H1 (cell line): ENCODE measurements around the gene STARD3. TPM values are rescaled to one million over a fixed set of nuclear protein-coding genes. Genes with fewer than 3 reads are reported as not detected.

Experiments used
- CTCF ChIA-PET: fragments of 300-600 bp; sonication (Branson Sonifier 250); formaldehyde crosslinking; loops from one replicate; lab custom pipeline; 2021; ENCODE audit not compliant: partially characterized antibody; lab: Charles Lee
- POLR2A ChIA-PET: fragments of 300-600 bp; sonication (Branson Sonifier 250); formaldehyde crosslinking; loops from one replicate; lab custom pipeline; 2021; ENCODE audit warnings: inconsistent platforms; ENCODE audit not compliant: partially characterized antibody; lab: Charles Lee
- DNase-seq, 2 experiments: peaks; one replicate each; pipeline versions ENCODE4 v3.0.0 to v3.0.0-alpha.2; 2010 to 2022; ENCODE audit warnings: low spot score in 2 of 2, low read depth in 1 of 2, mixed read lengths in 1 of 2
- FAIRE-seq: peaks from 2 replicates; lab custom pipeline; 2011; peaks lifted over from hg19 to GRCh38; lab: Jason Lieb, UNC
- H2AFZ ChIP-seq: 2 replicates; pipeline ENCODE4 v1.8.1; 2012; ENCODE audit warnings: low read length, inconsistent platforms
- H2AK5ac ChIP-seq: 2 replicates; pipeline ENCODE4 v1.6.1; 2013; ENCODE audit warnings: low read depth, low read length
- H2BK120ac ChIP-seq: replicated peaks from 2 replicates; pipeline ENCODE3; 2013; ENCODE audit warnings: low read depth, low read length, inconsistent platforms
- H2BK12ac ChIP-seq: 2 replicates; pipeline ENCODE4 v1.6.1; 2013; ENCODE audit warnings: low read depth, low read length
- H2BK15ac ChIP-seq: 2 replicates; pipeline ENCODE4 v1.6.1; 2013; ENCODE audit warnings: low read length
- H2BK20ac ChIP-seq: 2 replicates; pipeline ENCODE4 v1.6.1; 2013; ENCODE audit warnings: low read length
- H2BK5ac ChIP-seq: 2 replicates; pipeline ENCODE4 v1.6.1; 2013; ENCODE audit warnings: low read depth, low read length
- H3K14ac ChIP-seq: 2 replicates; pipeline ENCODE4 v1.6.1; 2013; ENCODE audit warnings: inconsistent platforms; ENCODE audit not compliant: insufficient read length
- H3K18ac ChIP-seq: 2 replicates; pipeline ENCODE4 v1.6.1; 2013; ENCODE audit warnings: low read length; ENCODE audit errors: extremely low read depth
- H3K23ac ChIP-seq: 2 replicates; pipeline ENCODE4 v1.6.1; 2013; ENCODE audit warnings: inconsistent platforms; ENCODE audit not compliant: insufficient read length
- H3K23me2 ChIP-seq: 2 replicates; pipeline ENCODE4 v1.6.1; 2013; ENCODE audit warnings: low read depth, low read length
- H3K27ac ChIP-seq: 2 replicates; pipeline ENCODE4 v1.6.1; 2011; ENCODE audit warnings: low read depth, low read length, inconsistent platforms
- H3K27me3 ChIP-seq, 4 experiments: replicated peaks in 1 of 4; 1 replicate in 1 of 4; 2 replicates in 3 of 4; pipeline versions ENCODE4 v1.6.1 to v1.8.1; 2011 to 2013; ENCODE audit warnings: low read length in 3 of 4, mild to moderate bottlenecking in 3 of 4, inconsistent platforms in 2 of 4, mixed read lengths in 2 of 4, moderate library complexity in 1 of 4; ENCODE audit not compliant: control insufficient read depth in 3 of 4, insufficient read depth in 3 of 4; ENCODE audit errors: extremely low read depth in 1 of 4
- H3K36me3 ChIP-seq, 4 experiments: 2 replicates each; pipeline versions ENCODE4 v1.6.1 to v1.8.1; 2011 to 2013; ENCODE audit warnings: mild to moderate bottlenecking in 4 of 4, low read length in 3 of 4, moderate library complexity in 2 of 4, control low read depth in 1 of 4, inconsistent platforms in 1 of 4; ENCODE audit not compliant: insufficient read depth in 4 of 4, control insufficient read depth in 2 of 4
- H3K4ac ChIP-seq: replicated peaks from 2 replicates; pipeline ENCODE3; 2013; ENCODE audit warnings: low read length, low read depth, mixed read lengths, inconsistent platforms; ENCODE audit not compliant: insufficient read length
- H3K4me1 ChIP-seq, 4 experiments: replicated peaks in 1 of 4; 1 replicate in 1 of 4; 2 replicates in 3 of 4; pipeline versions ENCODE4 v1.6.1 to v1.8.1; 2011 to 2013; ENCODE audit warnings: low read length in 3 of 4, inconsistent platforms in 2 of 4, mixed read lengths in 1 of 4; ENCODE audit not compliant: insufficient read depth in 4 of 4, control insufficient read depth in 3 of 4
- H3K4me2 ChIP-seq, 2 experiments: 2 replicates each; pipeline versions ENCODE4 v1.6.1 to v1.8.1; 2011 to 2013; ENCODE audit warnings: low read depth in 2 of 2, low read length in 2 of 2, control low read depth in 1 of 2, inconsistent platforms in 1 of 2, mild to moderate bottlenecking in 1 of 2; ENCODE audit not compliant: insufficient read depth in 1 of 2
- H3K4me3 ChIP-seq, 4 experiments: fragments of 200-600, 300-600 bp in 1 of 4; sonication (generic), shearing (Covaris generic), sonication (Bioruptor Twin) in 1 of 4; 2 replicates each; pipeline versions ENCODE4 v1.5.1 to v1.8.1; 2011 to 2016; ENCODE audit warnings: low read length in 4 of 4, low read depth in 3 of 4, control low read depth in 2 of 4, inconsistent platforms in 2 of 4, mild to moderate bottlenecking in 2 of 4, mixed read lengths in 1 of 4, moderate library complexity in 1 of 4; ENCODE audit not compliant: insufficient read depth in 2 of 4; ENCODE audit errors: extremely low read depth in 1 of 4
- H3K56ac ChIP-seq: replicated peaks from 2 replicates; pipeline ENCODE3; 2013; ENCODE audit warnings: low read depth, mild to moderate bottlenecking, mixed read lengths, low read length, inconsistent platforms; ENCODE audit not compliant: insufficient read length
- H3K79me1 ChIP-seq: 2 replicates; pipeline ENCODE4 v1.6.1; 2013; ENCODE audit warnings: low read depth, low read length, control low read depth
- H3K79me2 ChIP-seq, 2 experiments: 2 replicates each; pipeline versions ENCODE4 v1.6.1 to v1.8.1; 2012 to 2013; ENCODE audit warnings: low read length in 2 of 2, mild to moderate bottlenecking in 2 of 2, inconsistent platforms in 1 of 2; ENCODE audit not compliant: insufficient read depth in 2 of 2, control insufficient read depth in 1 of 2
- H3K9ac ChIP-seq, 4 experiments: replicated peaks in 1 of 4; 1 replicate in 1 of 4; 2 replicates in 3 of 4; pipeline versions ENCODE4 v1.6.1 to v1.8.1; 2011 to 2013; ENCODE audit warnings: low read depth in 3 of 4, low read length in 3 of 4, control low read depth in 2 of 4, mild to moderate bottlenecking in 2 of 4, moderate library complexity in 2 of 4, inconsistent platforms in 1 of 4; ENCODE audit errors: extremely low read depth in 1 of 4
- H3K9me3 ChIP-seq, 2 experiments: 2 replicates each; pipeline versions ENCODE4 v1.6.1 to v1.8.1; 2012 to 2013; ENCODE audit warnings: mild to moderate bottlenecking in 2 of 2, moderate library complexity in 2 of 2, control low read depth in 1 of 2, inconsistent platforms in 1 of 2, low read depth in 1 of 2, low read length in 1 of 2, mixed read lengths in 1 of 2; ENCODE audit not compliant: insufficient read depth in 2 of 2
- H4K20me1 ChIP-seq, 2 experiments: replicated peaks in 1 of 2; 2 replicates each; pipeline versions ENCODE3 to v1.8.1; 2011 to 2013; ENCODE audit warnings: inconsistent platforms in 2 of 2, low read length in 2 of 2, mild to moderate bottlenecking in 1 of 2; ENCODE audit not compliant: insufficient read depth in 2 of 2, control insufficient read depth in 1 of 2
- H4K5ac ChIP-seq: 2 replicates; pipeline ENCODE4 v1.6.1; 2013; ENCODE audit warnings: low read length, low read depth, mixed read lengths, inconsistent platforms; ENCODE audit not compliant: insufficient read length
- H4K8ac ChIP-seq: 2 replicates; pipeline ENCODE4 v1.8.0; 2013; ENCODE audit warnings: mild to moderate bottlenecking, moderate library complexity, low read length, inconsistent platforms; ENCODE audit not compliant: insufficient read depth; ENCODE audit errors: extremely low read depth
- H4K91ac ChIP-seq: replicated peaks from 2 replicates; pipeline ENCODE3; 2013; ENCODE audit warnings: low read length, mixed read lengths, inconsistent platforms; ENCODE audit not compliant: insufficient read length
- ASH2L ChIP-seq: fragments of 200-600, 300-600 bp; sonication (generic); IDR thresholded peaks from one replicate; pipeline ENCODE4 v1.7.1; 2017; ENCODE audit warnings: low read length
- GABPA ChIP-seq: IDR thresholded peaks from 2 replicates; pipeline ENCODE4 v1.6.1; 2011; ENCODE audit warnings: mild to moderate bottlenecking, low read length, moderate library complexity, borderline replicate concordance; ENCODE audit not compliant: insufficient read depth
- NANOG ChIP-seq: IDR thresholded peaks from 2 replicates; pipeline ENCODE4 v1.6.1; 2011; ENCODE audit warnings: low read length, low read depth, mild to moderate bottlenecking, inconsistent platforms; ENCODE audit not compliant: insufficient read depth, poor library complexity, severe bottlenecking
- PHF8 ChIP-seq: fragments of 200-600 bp; sonication (generic); conservative IDR thresholded peaks from 2 replicates; pipeline ENCODE4 v1.7.1; 2012; ENCODE audit warnings: low read depth, mild to moderate bottlenecking, inconsistent platforms, low read length, moderate library complexity
- POLR2A ChIP-seq, 2 experiments: IDR thresholded peaks; 1 replicate in 1 of 2; 2 replicates in 1 of 2; pipeline ENCODE4 v1.6.1; 2011; ENCODE audit warnings: low read depth in 2 of 2, low read length in 2 of 2, mild to moderate bottlenecking in 2 of 2; ENCODE audit errors: control extremely low read depth in 1 of 2
- POLR2AphosphoS5 ChIP-seq: IDR thresholded peaks from 2 replicates; pipeline ENCODE4 v1.6.1; 2011; ENCODE audit warnings: low read depth, low read length
- POU5F1 ChIP-seq: IDR thresholded peaks from 2 replicates; pipeline ENCODE4 v1.6.1; 2011; ENCODE audit warnings: low read depth, mild to moderate bottlenecking, low read length, moderate library complexity
- RBBP5 ChIP-seq: IDR thresholded peaks from 2 replicates; pipeline ENCODE4 v1.7.1; 2012; ENCODE audit warnings: low read depth, mild to moderate bottlenecking, inconsistent platforms, low read length, moderate library complexity, borderline replicate concordance
- SAP30 ChIP-seq: fragments of 300-600 bp; sonication (generic); IDR thresholded peaks from 2 replicates; pipeline ENCODE4 v1.7.1; 2012; ENCODE audit warnings: low read length, moderate library complexity, mild to moderate bottlenecking, inconsistent platforms; ENCODE audit not compliant: insufficient read depth, insufficient replicate concordance
- TAF7 ChIP-seq: optimal IDR thresholded peaks from 2 replicates; pipeline ENCODE3; 2011; ENCODE audit warnings: low read depth, mild to moderate bottlenecking, inconsistent platforms, low read length, moderate library complexity, borderline replicate concordance
- WGBS, 2 experiments: shearing (Covaris generic) in 1 of 2; methylation state at CpG; one replicate each; pipeline versions ENCODE4 v1.1.6 to v1.1.7; 2013 to 2015; ENCODE audit warnings: low lambda C conversion rate in 2 of 2, mixed read lengths in 2 of 2, inconsistent platforms in 1 of 2, low coverage in 1 of 2, missing lambda C conversion rate in 1 of 2; ENCODE audit not compliant: insufficient replicate concordance in 2 of 2, insufficient coverage in 1 of 2, insufficient read length in 1 of 2; ENCODE audit errors: extremely low coverage in 1 of 2, missing lambda C conversion rate in 1 of 2; 5-methylcytosine and 5-hydroxymethylcytosine counted together
- polyA plus RNA-seq, 7 experiments: library from polyadenylated mRNA; depleted of rRNA in 3 of 7; stranded (reverse) in 5 of 7; unstranded in 2 of 7; fragments of >200 nt in 5 of 7; fragments of 200-250 nt in 2 of 7; gene quantifications; 1 replicate in 5 of 7; 2 replicates in 1 of 7; 4 replicates in 1 of 7; pipeline versions ENCODE4 v1.2.1 to v1.2.3, GENCODE V29; 2011 to 2013; ENCODE audit warnings: missing spikeins in 2 of 7, mixed read lengths in 2 of 7
- total RNA-seq: library from RNA; stranded (reverse); fragmentation: NEBNext Ultra II Directional; extraction: Animal tissue kit (Norgen Biotek cat#: 25700); gene quantifications from 2 replicates; pipeline ENCODE4 v1.2.1, GENCODE V29; 2021

STARD3 gene
- total and polyA plus RNA-seq, 2 of the 8 experiments (the other 6 are each of a cell fraction or from before 2014, with no cell fraction given): 47.6 to 80.3 TPM

DNA sequence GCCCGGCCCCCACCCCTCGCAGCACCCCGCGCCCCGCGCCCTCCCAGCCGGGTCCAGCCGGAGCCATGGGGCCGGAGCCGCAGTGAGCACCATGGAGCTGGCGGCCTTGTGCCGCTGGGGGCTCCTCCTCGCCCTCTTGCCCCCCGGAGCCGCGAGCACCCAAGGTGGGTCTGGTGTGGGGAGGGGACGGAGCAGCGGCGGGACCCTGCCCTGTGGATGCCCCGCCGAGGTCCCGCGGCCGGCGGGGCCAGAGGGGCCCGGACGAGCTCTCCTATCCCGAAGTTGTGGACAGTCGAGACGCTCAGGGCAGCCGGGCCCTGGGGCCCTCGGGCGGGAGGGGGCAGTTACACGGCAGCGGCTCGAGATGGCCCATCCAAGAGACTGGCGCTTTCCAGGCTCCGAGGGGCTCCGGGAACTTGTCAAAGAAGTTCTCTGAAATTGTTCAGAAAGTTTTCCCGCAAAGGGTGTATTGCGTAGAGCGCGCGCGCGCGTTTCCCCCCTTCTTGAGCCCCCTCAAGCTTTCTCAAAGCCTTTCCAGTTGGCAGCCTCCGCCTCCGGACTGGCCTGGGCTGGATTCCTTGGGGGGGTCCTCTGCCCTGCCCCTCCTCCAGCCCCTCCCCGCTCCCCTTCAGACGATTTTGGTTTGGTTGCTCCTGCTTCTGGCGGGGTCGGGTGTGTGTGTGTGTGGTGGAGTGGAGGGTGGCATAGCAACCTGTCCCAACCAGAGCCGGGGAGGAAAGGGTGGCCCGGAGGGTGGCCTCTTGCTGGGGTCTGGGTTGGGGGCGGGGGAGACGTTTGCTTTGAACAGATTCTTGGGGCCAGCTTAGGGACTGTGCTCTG, 63.4 kb downstream of the STARD3 start:
- DNase-seq (peak in 1 of 2 experiments; percentile 59), FAIRE-seq (no peak)
- ChIA-PET POLR2A (interaction anchor here (0.8 to 38.1 kb wide), 20 partner anchors 9 to 102 kb away, joined by 3 to 708 read pairs (median 4); partner anchors contain the start of genes MIEN1, PGAP3, PNMT and PPP1R1B), CTCF (interaction anchor here (0.7 to 52.4 kb wide), 17 partner anchors 8 to 125 kb away, joined by 3 to 1885 read pairs (median 4); partner anchors contain the start of genes MIEN1, PGAP3, PNMT and PPP1R1B)
- H3K18ac ChIP-seq: peak overlapping the region; percentile 76; the same call in 1 of the 2 replicates
- peak overlapping the region; percentile 78 to 98 (median 89) for H3K4me3 ChIP-seq
- H3K4me2 ChIP-seq: peak overlapping the region; percentile 88 to 94
- H3K9me3 ChIP-seq: no peaks in the 10 kb centered on the region
- H4K91ac ChIP-seq: no peak overlapping the region
- peaks cover 34 to 73% of the 10 kb centered on the region in 2 experiments for H3K79me2 ChIP-seq
- peak overlapping the region; percentile 61 to 81 (median 72) for H3K9ac ChIP-seq
- H2AFZ ChIP-seq: no peak overlapping the region
- H2BK120ac ChIP-seq: no peak overlapping the region
- no peaks in the 10 kb centered on the region for H3K27me3 ChIP-seq
- no peak overlapping the region for H3K14ac ChIP-seq
- no peak overlapping the region for H3K23ac ChIP-seq
- H2BK12ac ChIP-seq: no peak overlapping the region
- WGBS, 2 experiments: 1% methylated on average over 35 of the region's 57 CpGs; no CpG with 5 or more reads in 1 of the 2 experiments
- H3K23me2 ChIP-seq: peaks cover 13% of the 10 kb centered on the region
- peak overlapping the region; percentile 92; the same call in 1 of the 2 replicates for H2BK5ac ChIP-seq
- H2AK5ac ChIP-seq: no peak overlapping the region
- H3K4me1 ChIP-seq: peaks cover 20 to 48% (median 33%) of the 10 kb centered on the region in 4 experiments
- peak overlapping the region; percentile 57 for H4K5ac ChIP-seq
- H4K20me1 ChIP-seq: peaks cover 8 to 13% of the 10 kb centered on the region in 2 experiments
- H3K27ac ChIP-seq: peak overlapping the region; percentile 68; the same call in 1 of the 2 replicates
- no peak overlapping the region for H2BK20ac ChIP-seq
- no peak overlapping the region for H2BK15ac ChIP-seq
- peaks cover 11% of the 10 kb centered on the region for H3K79me1 ChIP-seq
- no peak overlapping the region for H3K4ac ChIP-seq
- peak overlapping the region; percentile 76 for H4K8ac ChIP-seq
- no peak for TF ChIP-seq POU5F1
- TF ChIP-seq TAF7: peak; percentile 16
- TF ChIP-seq SAP30: peak; percentile 33
- no peak for TF ChIP-seq GABPA
- peak; percentile 7; the same call in 1 of the 2 replicates for TF ChIP-seq POLR2AphosphoS5
- 0 out of 2 replicates have a peak, but pooled peaks have one; percentile 38 for TF ChIP-seq PHF8
- peak; percentile 49 for TF ChIP-seq ASH2L
- TF ChIP-seq NANOG: no peak
- TF ChIP-seq POLR2A (IDR thresholded peaks at IDR 0.05; ENCODE audit: control extremely low read depth in 1 of 2, low read depth in 2 of 2, low read length in 2 of 2): 0 out of 3 replicates have a peak, but pooled peaks of 1 of the 2 experiments have one; percentile 45
- TF ChIP-seq RBBP5: 0 out of 2 replicates have a peak, but pooled peaks have one; percentile 59
- no peaks in the 10 kb centered on the region for H3K36me3 ChIP-seq
- H3K56ac ChIP-seq: peak overlapping the region; percentile 80
